Vein endothelial cell (primary cell): ENCODE results near the gene NBPF19. TPM values are rescaled to one million over a fixed set of nuclear protein-coding genes. Genes with fewer than 3 reads are reported as not detected.

Experiments used
- total RNA-seq: library from RNA; depleted of rRNA; stranded (reverse); fragments of >200 nt; gene quantifications from 2 replicates; pipeline ENCODE4 v1.2.3, GENCODE V29; 2012

The NBPF19 gene, protein sequence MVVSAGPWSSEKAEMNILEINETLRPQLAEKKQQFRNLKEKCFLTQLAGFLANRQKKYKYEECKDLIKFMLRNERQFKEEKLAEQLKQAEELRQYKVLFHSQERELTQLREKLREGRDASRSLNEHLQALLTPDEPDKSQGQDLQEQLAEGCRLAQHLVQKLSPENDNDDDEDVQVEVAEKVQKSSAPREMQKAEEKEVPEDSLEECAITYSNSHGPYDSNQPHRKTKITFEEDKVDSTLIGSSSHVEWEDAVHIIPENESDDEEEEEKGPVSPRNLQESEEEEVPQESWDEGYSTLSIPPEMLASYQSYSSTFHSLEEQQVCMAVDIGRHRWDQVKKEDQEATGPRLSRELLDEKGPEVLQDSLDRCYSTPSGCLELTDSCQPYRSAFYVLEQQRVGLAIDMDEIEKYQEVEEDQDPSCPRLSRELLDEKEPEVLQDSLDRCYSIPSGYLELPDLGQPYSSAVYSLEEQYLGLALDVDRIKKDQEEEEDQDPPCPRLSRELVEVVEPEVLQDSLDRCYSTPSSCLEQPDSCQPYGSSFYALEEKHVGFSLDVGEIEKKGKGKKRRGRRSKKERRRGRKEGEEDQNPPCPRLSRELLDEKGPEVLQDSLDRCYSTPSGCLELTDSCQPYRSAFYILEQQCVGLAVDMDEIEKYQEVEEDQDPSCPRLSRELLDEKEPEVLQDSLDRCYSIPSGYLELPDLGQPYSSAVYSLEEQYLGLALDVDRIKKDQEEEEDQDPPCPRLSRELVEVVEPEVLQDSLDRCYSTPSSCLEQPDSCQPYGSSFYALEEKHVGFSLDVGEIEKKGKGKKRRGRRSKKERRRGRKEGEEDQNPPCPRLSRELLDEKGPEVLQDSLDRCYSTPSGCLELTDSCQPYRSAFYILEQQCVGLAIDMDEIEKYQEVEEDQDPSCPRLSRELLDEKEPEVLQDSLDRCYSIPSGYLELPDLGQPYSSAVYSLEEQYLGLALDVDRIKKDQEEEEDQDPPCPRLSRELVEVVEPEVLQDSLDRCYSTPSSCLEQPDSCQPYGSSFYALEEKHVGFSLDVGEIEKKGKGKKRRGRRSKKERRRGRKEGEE (N-terminal part only)
- 2.6 and 3.1 TPM in 2 replicates for total RNA-seq

DNA sequence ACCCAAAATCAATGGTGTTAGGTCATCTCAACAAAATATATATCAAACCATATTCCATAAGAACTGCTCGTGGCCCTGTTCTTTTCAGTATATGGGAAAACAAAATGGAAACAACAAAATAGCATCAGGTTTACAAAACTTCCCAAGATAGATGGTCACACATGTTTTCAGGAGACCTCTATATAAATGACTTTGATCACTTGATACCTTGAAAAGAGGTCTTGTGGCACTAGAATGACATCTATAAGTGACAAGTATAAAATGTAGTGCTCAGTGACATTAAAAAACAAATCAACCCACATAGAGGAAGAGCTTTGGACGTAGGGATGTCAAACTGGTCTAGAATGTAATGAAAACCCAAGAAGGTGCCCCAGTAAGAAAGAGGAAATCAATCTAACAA is at the start of gene NBPF19:
Gene NBPF19, plus strand, starts transcription at position 301 of the 400 bp plus-strand sequence. CDS start 888 bp downstream, outside the sequence.

Other genes starting within 250 kb of the NBPF19 start
- gene PPIAL4C, start 108.8 kb downstream of the NBPF19 start, total RNA-seq = not detected in 2 replicates